Caco-2 (cell line): ENCODE measurements around the gene SGCD. TPM values are rescaled to one million over a fixed set of nuclear protein-coding genes. Genes with fewer than 3 reads are reported as not detected.

Experiments
- BruUV-seq: library from RNA; stranded (reverse); fragments of 400-500 nt; replicated peaks from 2 replicates; lab custom pipeline; 2021; lab: Mats Ljungman, UMichigan
- CTCF ChIA-PET: fragments of 300-600 bp; sonication (Branson Sonifier 250); formaldehyde crosslinking; loops from one replicate; lab custom pipeline; 2022; ENCODE audit warnings: antibody characterized with exemption; lab: Charles Lee
- POLR2A ChIA-PET: fragments of 300-600 bp; sonication (Branson Sonifier 250); formaldehyde crosslinking; loops from one replicate; lab custom pipeline; 2022; ENCODE audit warnings: antibody characterized with exemption; lab: Charles Lee
- DNase-seq, 2 experiments: peaks; one replicate each; pipeline versions ENCODE4 v3.0.0 to v3.0.0-alpha.2; 2020 to 2022
- H3K27me3 ChIP-seq: replicated peaks from 2 replicates; pipeline ENCODE4 v1.6.0; 2011; ENCODE audit warnings: low read length; ENCODE audit not compliant: control insufficient read depth, insufficient read depth
- H3K36me3 ChIP-seq: 2 replicates; pipeline ENCODE4 v1.5.1; 2011; ENCODE audit warnings: low read length; ENCODE audit not compliant: control insufficient read depth, insufficient read depth
- H3K4me1 ChIP-seq: fragments of 250-450 bp; sonication (Bioruptor Pico); 2 replicates; pipeline ENCODE4 v1.5.1; 2020; ENCODE audit warnings: mild to moderate bottlenecking
- H3K4me3 ChIP-seq: 2 replicates; pipeline ENCODE4 v1.5.1; 2011; ENCODE audit warnings: low read depth, mild to moderate bottlenecking, control low read depth, low read length
- H3K9me3 ChIP-seq: fragments of 250-450 bp; sonication (Bioruptor Pico); 2 replicates; pipeline ENCODE4 v1.5.1; 2020; ENCODE audit warnings: mild to moderate bottlenecking, moderate library complexity
- H3K27ac Mint-ChIP-seq: one replicate; pipeline ENCODE4 v1.8.0; 2022; ENCODE audit warnings: mixed read lengths; ENCODE audit not compliant: unreplicated experiment
- H3K27me3 Mint-ChIP-seq: one replicate; pipeline ENCODE4 v1.8.0; 2022; ENCODE audit warnings: mixed read lengths; ENCODE audit not compliant: insufficient read depth, unreplicated experiment
- H3K36me3 Mint-ChIP-seq: one replicate; pipeline ENCODE4 v1.8.0; 2022; ENCODE audit warnings: mild to moderate bottlenecking, mixed read lengths; ENCODE audit not compliant: insufficient read depth, unreplicated experiment
- H3K4me1 Mint-ChIP-seq: one replicate; pipeline ENCODE4 v1.8.0; 2022; ENCODE audit warnings: low read depth, mixed read lengths; ENCODE audit not compliant: unreplicated experiment
- H3K4me3 Mint-ChIP-seq: one replicate; pipeline ENCODE4 v1.8.0; 2022; ENCODE audit warnings: mild to moderate bottlenecking, moderate library complexity, mixed read lengths; ENCODE audit not compliant: unreplicated experiment
- H3K9me3 Mint-ChIP-seq: one replicate; pipeline ENCODE4 v1.8.0; 2022; ENCODE audit warnings: mixed read lengths; ENCODE audit not compliant: unreplicated experiment
- intact Hi-C: fragments of 100-400 bp; cut with micrococcal nuclease; formaldehyde crosslinking; loops from one replicate; pipeline ENCODE4 v1.10.0; 2022; ENCODE audit not compliant: unreplicated experiment
- total RNA-seq: library from RNA; stranded (reverse); gene quantifications from 2 replicates; pipeline ENCODE4 v1.2.3, GENCODE V29; 2022
- TF ChIP-seq, protein P1 (sequence below), 2 experiments: fragments of 200-600 bp in 1 of 2; IDR thresholded peaks; 1 replicate in 1 of 2; 2 replicates in 1 of 2; pipeline versions ENCODE4 v1.5.1 to v1.8.0; 2011 to 2022; ENCODE audit warnings: antibody characterized with exemption in 1 of 2, control low read depth in 1 of 2, inconsistent platforms in 1 of 2, low read depth in 1 of 2, low read length in 1 of 2, mild to moderate bottlenecking in 1 of 2, moderate library complexity in 1 of 2; ENCODE audit not compliant: insufficient read depth in 1 of 2, severe bottlenecking in 1 of 2, unreplicated experiment in 1 of 2

The SGCD gene
- total RNA-seq, 1 experiment from 2014 or later = 0.20 TPM

DNA sequence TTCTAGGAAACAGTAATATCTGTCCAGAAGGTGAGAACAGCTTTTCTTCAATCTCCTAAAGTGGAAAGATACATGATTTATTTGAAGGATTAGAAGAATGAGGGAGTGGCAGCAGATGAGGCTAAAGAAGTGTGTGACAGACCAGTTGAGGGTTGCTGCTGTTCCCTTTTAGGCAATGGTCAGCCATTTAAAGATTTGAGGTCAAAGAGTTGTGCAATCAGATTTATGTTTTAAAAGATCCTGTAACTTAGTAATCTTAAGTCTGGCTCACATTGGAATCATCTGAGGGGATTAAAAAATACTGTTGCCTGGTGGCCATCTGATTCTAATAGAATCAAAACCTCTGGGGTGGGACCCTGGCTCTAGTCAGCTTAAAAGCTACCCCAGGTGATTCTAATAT, 4.3 kb upstream of the SGCD start:
- H3K4me1 ChIP-seq = no peaks in the 10 kb centered on the region
- no peaks in the 10 kb centered on the region for H3K9me3 ChIP-seq
- DNase-seq = no peak
- no peaks in the 10 kb centered on the region for H3K36me3 ChIP-seq
- ChIA-PET CTCF (no interaction called here), POLR2A (no interaction called here)
- H3K4me3 ChIP-seq = no peak overlapping the region
- Mint-ChIP-seq H3K27ac (no peak overlapping the region), H3K36me3 (no peaks in the 10 kb centered on the region), H3K4me3 (no peak overlapping the region), H3K9me3 (no peaks in the 10 kb centered on the region), H3K4me1 (no peaks in the 10 kb centered on the region), H3K27me3 (no peaks in the 10 kb centered on the region)
- intact Hi-C loops = no loop called here
- H3K27me3 ChIP-seq = no peaks in the 10 kb centered on the region
- BruUV-seq = no TSS peak
- TF ChIP-seq, protein P1, sequence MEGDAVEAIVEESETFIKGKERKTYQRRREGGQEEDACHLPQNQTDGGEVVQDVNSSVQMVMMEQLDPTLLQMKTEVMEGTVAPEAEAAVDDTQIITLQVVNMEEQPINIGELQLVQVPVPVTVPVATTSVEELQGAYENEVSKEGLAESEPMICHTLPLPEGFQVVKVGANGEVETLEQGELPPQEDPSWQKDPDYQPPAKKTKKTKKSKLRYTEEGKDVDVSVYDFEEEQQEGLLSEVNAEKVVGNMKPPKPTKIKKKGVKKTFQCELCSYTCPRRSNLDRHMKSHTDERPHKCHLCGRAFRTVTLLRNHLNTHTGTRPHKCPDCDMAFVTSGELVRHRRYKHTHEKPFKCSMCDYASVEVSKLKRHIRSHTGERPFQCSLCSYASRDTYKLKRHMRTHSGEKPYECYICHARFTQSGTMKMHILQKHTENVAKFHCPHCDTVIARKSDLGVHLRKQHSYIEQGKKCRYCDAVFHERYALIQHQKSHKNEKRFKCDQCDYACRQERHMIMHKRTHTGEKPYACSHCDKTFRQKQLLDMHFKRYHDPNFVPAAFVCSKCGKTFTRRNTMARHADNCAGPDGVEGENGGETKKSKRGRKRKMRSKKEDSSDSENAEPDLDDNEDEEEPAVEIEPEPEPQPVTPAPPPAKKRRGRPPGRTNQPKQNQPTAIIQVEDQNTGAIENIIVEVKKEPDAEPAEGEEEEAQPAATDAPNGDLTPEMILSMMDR (IDR thresholded peaks at IDR 0.05; ENCODE audit: insufficient read depth in 1 of 2, low read depth in 1 of 2, low read length in 1 of 2, severe bottlenecking in 1 of 2, unreplicated experiment in 1 of 2) = no peak

DNA sequence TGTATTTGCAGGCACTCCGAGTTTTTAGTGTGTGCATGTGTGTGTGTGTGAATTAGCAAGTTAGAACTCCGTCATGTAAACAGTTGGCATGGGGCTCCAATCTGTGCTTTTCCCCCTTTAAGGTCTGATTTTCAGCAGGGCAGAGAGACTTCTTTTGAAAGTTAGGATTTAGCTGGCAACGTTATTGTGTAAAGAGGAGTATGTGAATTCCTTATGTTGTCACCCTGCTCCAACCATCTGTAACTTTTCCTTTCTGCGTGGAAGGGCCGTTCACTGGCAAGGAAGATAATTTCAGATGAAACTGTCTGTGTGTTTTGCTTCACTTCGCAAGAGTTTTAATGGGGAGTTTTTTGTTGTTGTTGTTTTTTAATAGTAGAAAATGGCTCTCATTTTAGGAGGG, 332 bp downstream of the SGCD start:
- Mint-ChIP-seq H3K4me3 (no peak overlapping the region), H3K36me3 (no peaks in the 10 kb centered on the region), H3K9me3 (peaks cover 9% of the 10 kb centered on the region), H3K4me1 (no peaks in the 10 kb centered on the region), H3K27ac (no peak overlapping the region), H3K27me3 (no peaks in the 10 kb centered on the region)
- H3K9me3 ChIP-seq = no peaks in the 10 kb centered on the region
- ChIA-PET POLR2A (no interaction called here), CTCF (no interaction called here)
- H3K4me3 ChIP-seq = no peak overlapping the region
- H3K36me3 ChIP-seq = no peaks in the 10 kb centered on the region
- no peak for DNase-seq
- intact Hi-C loops = no loop called here
- H3K4me1 ChIP-seq = no peaks in the 10 kb centered on the region
- no peaks in the 10 kb centered on the region for H3K27me3 ChIP-seq
- BruUV-seq = no TSS peak
- TF ChIP-seq, protein P1 (IDR thresholded peaks at IDR 0.05; ENCODE audit: insufficient read depth in 1 of 2, low read depth in 1 of 2, low read length in 1 of 2, severe bottlenecking in 1 of 2, unreplicated experiment in 1 of 2) = no peak

DNA sequence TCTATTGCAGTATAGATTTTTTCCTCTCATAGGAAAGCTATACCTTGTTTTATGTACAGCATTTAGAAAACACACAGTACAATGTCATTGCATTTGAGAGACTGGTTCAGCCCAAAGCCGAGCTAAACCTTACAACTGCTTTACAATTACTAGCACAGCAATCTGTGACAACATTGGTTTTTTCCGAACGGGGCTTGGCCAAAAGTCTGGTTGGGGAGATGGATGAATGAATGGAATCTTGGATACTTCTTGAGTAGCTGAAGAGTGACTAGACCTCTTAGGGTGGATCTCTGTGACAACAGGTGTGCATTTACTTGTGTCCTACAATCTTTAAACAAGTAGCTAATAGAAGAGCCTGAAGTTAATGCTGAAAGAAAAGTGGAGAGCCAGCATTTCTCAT, 1.2 kb downstream of the SGCD start:
- Histone ChIP-seq H3K4me1 (no peaks in the 10 kb centered on the region), H3K27me3 (no peaks in the 10 kb centered on the region), H3K9me3 (no peaks in the 10 kb centered on the region), H3K4me3 (no peak overlapping the region), H3K36me3 (no peaks in the 10 kb centered on the region)
- Mint-ChIP-seq H3K4me1 (no peaks in the 10 kb centered on the region), H3K9me3 (peaks cover 9% of the 10 kb centered on the region), H3K27me3 (no peaks in the 10 kb centered on the region), H3K27ac (no peak overlapping the region), H3K36me3 (no peaks in the 10 kb centered on the region), H3K4me3 (no peak overlapping the region)
- DNase-seq = no peak
- ChIA-PET POLR2A (no interaction called here), CTCF (no interaction called here)
- intact Hi-C loops = no loop called here
- BruUV-seq = no TSS peak
- TF ChIP-seq, protein P1 (IDR thresholded peaks at IDR 0.05; ENCODE audit: insufficient read depth in 1 of 2, low read depth in 1 of 2, low read length in 1 of 2, severe bottlenecking in 1 of 2, unreplicated experiment in 1 of 2) = no peak
